Omental fat pad (tissue), 4 donors: ENCODE measurements around the gene ADAM30. TPM values are rescaled to one million over a fixed set of nuclear protein-coding genes. Genes with fewer than 3 reads are reported as not detected.

ENCODE experiments used
- ATAC-seq: fragments of 150-250 bp; one replicate; pipeline ENCODE4 v1.9.1; 2016; ENCODE audit warnings: mild to moderate bottlenecking, moderate library complexity; ENCODE audit not compliant: low FRiP score
- DNase-seq: peaks from one replicate; pipeline ENCODE4 v3.0.0-alpha.2; 2019; ENCODE audit warnings: low spot score
- CTCF ChIP-seq, 3 donors: fragments of 450-650 bp; IDR thresholded peaks; one replicate each; pipeline ENCODE4 v1.5.1; 2016 to 2017; ENCODE audit warnings: antibody characterized with exemption in 3 of 3, mild to moderate bottlenecking in 3 of 3, moderate library complexity in 2 of 3
- total RNA-seq, 4 donors: library from RNA; depleted of rRNA; stranded (reverse); fragments of >200 nt; gene quantifications; one replicate each; pipeline ENCODE4 v1.1.0, GENCODE V29; 2016

The ADAM30 gene
- total RNA-seq, 4 donors from 2014 or later: not detected

GRCh38 chr1:119885903-119886783 lies 10.2 kb downstream of the ADAM30 start:
- no peak for TF ChIP-seq CTCF (IDR thresholded peaks at IDR 0.05)
- ATAC-seq: no peak
- peak; percentile 63 for DNase-seq

- no peak for TF ChIP-seq CTCF (IDR thresholded peaks at IDR 0.05)
- no peak for DNase-seq
- ATAC-seq: no peak
Observed at GRCh38 chr1:119884711-119885110, 11.6 kb downstream of the ADAM30 start.

- ATAC-seq: no peak
- TF ChIP-seq CTCF (IDR thresholded peaks at IDR 0.05): no peak
Observed at GRCh38 chr1:119883826-119884225, 12.5 kb downstream of the ADAM30 start.

GRCh38 chr1:119882132-119883049 lies 13.9 kb downstream of the ADAM30 start:
- no peak for TF ChIP-seq CTCF (IDR thresholded peaks at IDR 0.05)
- ATAC-seq (no peak), DNase-seq (no peak)

More at GRCh38 chr1:119883826-119884225, 12.5 kb downstream of the ADAM30 start:
- no peak for DNase-seq

GRCh38 chr1:119879510-119880434 lies 16.5 kb downstream of the ADAM30 start:
- DNase-seq: no peak
- TF ChIP-seq CTCF (IDR thresholded peaks at IDR 0.05): no peak
- no peak for ATAC-seq

- no peak for TF ChIP-seq CTCF (IDR thresholded peaks at IDR 0.05)
- ATAC-seq (no peak), DNase-seq (no peak)
Observed at GRCh38 chr1:119878171-119878570, 18.1 kb downstream of the ADAM30 start.
